GM18909 (cell line): ENCODE data around the gene ASB1.
"Not testable (repeated sequence)": the region's sequence is repeated elsewhere in the genome, so short reads cannot be mapped to it uniquely, and the experiment has no call there.

ENCODE experiments used
- ATAC-seq: cut with Tn5 transposase; IDR thresholded peaks from one replicate; pipeline ENCODE4 v1.9.1; 2021; ENCODE audit warnings: mild to moderate bottlenecking; ENCODE audit not compliant: unreplicated experiment, poor library complexity

ASB1 gene

GRCh38 chr2:238403632-238404405 lies 22.9 kb upstream of the ASB1 start:
- ATAC-seq = no peak

GRCh38 chr2:238404406-238405216 lies 22.1 kb upstream of the ASB1 start:
- no peak for ATAC-seq

- ATAC-seq = not testable (repeated sequence)
Measured at GRCh38 chr2:238405217-238405555, 21.5 kb upstream of the ASB1 start.

GRCh38 chr2:238406221-238406997 lies 20.3 kb upstream of the ASB1 start:
- ATAC-seq = no peak

GRCh38 chr2:238406998-238407285 lies 19.8 kb upstream of the ASB1 start:
- ATAC-seq = no peak

GRCh38 chr2:238407566-238407965 lies 19.2 kb upstream of the ASB1 start:
- no peak for ATAC-seq

GRCh38 chr2:238408615-238409340 lies 17.9 kb upstream of the ASB1 start:
- ATAC-seq = no peak

GRCh38 chr2:238409341-238410199 lies 17.2 kb upstream of the ASB1 start:
- no peak for ATAC-seq

- no peak for ATAC-seq
Measured at GRCh38 chr2:238412067-238412767, 14.5 kb upstream of the ASB1 start.

GRCh38 chr2:238413368-238413767 lies 13.4 kb upstream of the ASB1 start:
- no peak for ATAC-seq

- no peak for ATAC-seq
Measured at GRCh38 chr2:238415036-238415764, 11.5 kb upstream of the ASB1 start.

GRCh38 chr2:238415893-238416292 lies 10.8 kb upstream of the ASB1 start:
- no peak for ATAC-seq

- no peak for ATAC-seq
Measured at GRCh38 chr2:238418196-238418998, 8.3 kb upstream of the ASB1 start.

- no peak for ATAC-seq
Measured at GRCh38 chr2:238418999-238419546, 7.7 kb upstream of the ASB1 start.

GRCh38 chr2:238420442-238420841 lies 6.3 kb upstream of the ASB1 start:
- no peak for ATAC-seq

GRCh38 chr2:238420878-238421694 lies 5.6 kb upstream of the ASB1 start:
- no peak for ATAC-seq

GRCh38 chr2:238421695-238422035 lies 5.1 kb upstream of the ASB1 start:
- no peak for ATAC-seq
